HG03442 (cell line): ENCODE results near the gene SKAP1.
"Not testable (repeated sequence)": the region's sequence is repeated elsewhere in the genome, so short reads cannot be mapped to it uniquely, and the experiment has no call there.

Source experiments
- ATAC-seq: cut with Tn5 transposase; IDR thresholded peaks from one replicate; pipeline ENCODE4 v1.9.1; 2021; ENCODE audit warnings: mild to moderate bottlenecking, moderate library complexity; ENCODE audit not compliant: unreplicated experiment

The SKAP1 gene

GRCh38 chr17:48374650-48375230 lies 55.3 kb downstream of the SKAP1 start:
- no peak for ATAC-seq

- ATAC-seq: no peak
Measured at GRCh38 chr17:48373883-48374282, 56.1 kb downstream of the SKAP1 start.

- ATAC-seq: no peak
Measured at GRCh38 chr17:48373130-48373830, 56.7 kb downstream of the SKAP1 start.

- ATAC-seq: not testable (repeated sequence)
Measured at GRCh38 chr17:48368967-48369366, 61.0 kb downstream of the SKAP1 start.

GRCh38 chr17:48368352-48368908 lies 61.6 kb downstream of the SKAP1 start:
- no peak for ATAC-seq

GRCh38 chr17:48363161-48363560 lies 66.9 kb downstream of the SKAP1 start:
- no peak for ATAC-seq

- ATAC-seq: not testable (repeated sequence)
Measured at GRCh38 chr17:48360861-48361633, 69.0 kb downstream of the SKAP1 start.

- ATAC-seq: no peak
Measured at GRCh38 chr17:48357779-48358602, 72.0 kb downstream of the SKAP1 start.

- no peak for ATAC-seq
Measured at GRCh38 chr17:48356866-48357265, 73.1 kb downstream of the SKAP1 start.

- no peak for ATAC-seq
Measured at GRCh38 chr17:48352630-48353029, 77.4 kb downstream of the SKAP1 start.

- ATAC-seq: no peak
Measured at GRCh38 chr17:48351911-48352332, 78.1 kb downstream of the SKAP1 start.

- ATAC-seq: no peak
Measured at GRCh38 chr17:48348352-48348751, 81.7 kb downstream of the SKAP1 start.

- no peak for ATAC-seq
Measured at GRCh38 chr17:48347177-48347576, 82.8 kb downstream of the SKAP1 start.

GRCh38 chr17:48344251-48344650 lies 85.8 kb downstream of the SKAP1 start:
- ATAC-seq: no peak

GRCh38 chr17:48340916-48341315 lies 89.1 kb downstream of the SKAP1 start:
- ATAC-seq: no peak

- no peak for ATAC-seq
Measured at GRCh38 chr17:48338720-48339119, 91.3 kb downstream of the SKAP1 start.

- not testable (repeated sequence) for ATAC-seq
Measured at GRCh38 chr17:48337903-48338302, 92.1 kb downstream of the SKAP1 start.

- ATAC-seq: no peak
Measured at GRCh38 chr17:48336986-48337385, 93.0 kb downstream of the SKAP1 start.

- ATAC-seq: no peak
Measured at GRCh38 chr17:48335858-48336500, 94.0 kb downstream of the SKAP1 start.

- no peak for ATAC-seq
Measured at GRCh38 chr17:48335146-48335784, 94.7 kb downstream of the SKAP1 start.
